HUES64 (cell line): Measurements from ENCODE around the gene SPRR1B. TPM values are rescaled to one million over a fixed set of nuclear protein-coding genes. Genes with fewer than 3 reads are reported as not detected.

Experiments used
- H3K27ac ChIP-seq: 2 replicates; pipeline ENCODE4 v1.7.0; 2013; ENCODE audit warnings: low read depth, low read length, inconsistent platforms
- H3K27me3 ChIP-seq: 2 replicates; pipeline ENCODE4 v1.6.1; 2013; ENCODE audit warnings: mild to moderate bottlenecking, low read length; ENCODE audit not compliant: insufficient read depth
- H3K36me3 ChIP-seq: 2 replicates; pipeline ENCODE4 v1.6.1; 2013; ENCODE audit warnings: mild to moderate bottlenecking, low read length; ENCODE audit not compliant: insufficient read depth
- H3K4me1 ChIP-seq: 2 replicates; pipeline ENCODE4 v1.6.1; 2013; ENCODE audit warnings: mild to moderate bottlenecking, low read length, moderate library complexity; ENCODE audit not compliant: insufficient read depth
- H3K4me3 ChIP-seq: 2 replicates; pipeline ENCODE4 v1.5.1; 2013; ENCODE audit warnings: mild to moderate bottlenecking, low read length, moderate library complexity
- H3K9ac ChIP-seq: 2 replicates; pipeline ENCODE4 v1.6.1; 2013; ENCODE audit warnings: mild to moderate bottlenecking, low read depth, low read length
- H3K9me3 ChIP-seq: 2 replicates; pipeline ENCODE4 v1.6.1; 2013; ENCODE audit warnings: low read depth, low read length; ENCODE audit not compliant: insufficient read depth
- WGBS: fragments of 150-250, 120-280 bp; methylation state at CpG from one replicate; pipeline ENCODE4 v1.1.7; 2013; ENCODE audit warnings: missing lambda C conversion rate; 5-methylcytosine and 5-hydroxymethylcytosine counted together
- polyA plus RNA-seq, 2 experiments: library from polyadenylated mRNA; stranded (reverse); fragments of 50-300 nt; gene quantifications; one replicate each; pipeline ENCODE4 v1.2.3, GENCODE V29; 2013

SPRR1B gene
- not detected for polyA plus RNA-seq (2013, experiment 1 of 2)
- polyA plus RNA-seq (2013, experiment 2 of 2): not detected

GRCh38 chr1:153030895-153031294 is at the start of gene SPRR1B:
Gene SPRR1B, plus strand, starts transcription at chr1:153031203. Its CDS starts 1,143 bp downstream, at chr1:153032346.
- Histone ChIP-seq H3K27ac (no peak within 1 kb of the TSS), H3K36me3 (no peaks in the 10 kb centered on the region)

GRCh38 chr1:152982076-152982475 is 48.9 kb upstream of the SPRR1B start:
- no peak overlapping the region for H3K4me3 ChIP-seq
- no peak overlapping the region for H3K27ac ChIP-seq
- H3K4me1 ChIP-seq: no peaks in the 10 kb centered on the region
- H3K36me3 ChIP-seq: no peaks in the 10 kb centered on the region
- no peak overlapping the region for H3K9ac ChIP-seq
- peaks cover 37% of the 10 kb centered on the region for H3K9me3 ChIP-seq
- WGBS: 84% methylated on average over 4 of the region's 4 CpGs
- peaks cover 2% of the 10 kb centered on the region; the same call in 1 of the 2 replicates for H3K27me3 ChIP-seq

More at GRCh38 chr1:153030895-153031294, at the start of gene SPRR1B:
- Histone ChIP-seq H3K4me3 (no peak within 1 kb of the TSS), H3K9ac (no peak within 1 kb of the TSS), H3K27me3 (no peaks in the 10 kb centered on the region), H3K9me3 (no peaks in the 10 kb centered on the region), H3K4me1 (no peaks in the 10 kb centered on the region)

GRCh38 chr1:152983234-152983633 is 47.8 kb upstream of the SPRR1B start:
- Histone ChIP-seq H3K27ac (no peak overlapping the region), H3K4me3 (no peak overlapping the region), H3K27me3 (no peaks in the 10 kb centered on the region), H3K36me3 (no peaks in the 10 kb centered on the region), H3K9ac (no peak overlapping the region), H3K9me3 (peaks cover 40% of the 10 kb centered on the region), H3K4me1 (no peaks in the 10 kb centered on the region)

DNA sequence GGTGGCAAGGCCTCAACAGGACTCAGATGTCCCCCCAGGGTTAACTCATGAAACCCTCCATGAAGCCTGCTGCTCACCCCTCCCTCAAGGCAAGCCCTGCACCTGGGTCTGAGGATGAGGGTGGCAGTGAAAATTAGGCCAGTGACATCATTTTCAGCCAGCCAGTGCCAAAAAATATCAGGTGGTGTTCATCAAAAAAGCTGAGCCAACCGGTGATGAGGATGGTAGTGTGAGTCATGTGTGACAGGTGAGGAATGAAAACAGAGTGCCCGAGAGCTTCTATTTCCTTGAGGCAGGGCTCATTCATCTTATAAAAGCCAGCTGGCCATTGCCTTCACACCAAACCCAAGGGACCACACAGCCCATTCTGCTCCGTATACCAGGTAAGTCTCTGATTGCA is 47.3 kb upstream of the SPRR1B start, which contains the start of gene SPRR1A:
TSS of gene SPRR1A (plus strand) at position 339 of the 400 bp plus-strand sequence. CDS start 1,150 bp downstream, outside the sequence.
- H3K9me3 ChIP-seq: peaks cover 42% of the 10 kb centered on the region
- no peaks in the 10 kb centered on the region for H3K36me3 ChIP-seq
- H3K27me3 ChIP-seq: no peaks in the 10 kb centered on the region
- H3K9ac ChIP-seq: no peak within 1 kb of the TSS
- H3K4me3 ChIP-seq: no peak within 1 kb of the TSS
- no peak within 1 kb of the TSS for H3K27ac ChIP-seq
- H3K4me1 ChIP-seq: no peaks in the 10 kb centered on the region
- WGBS: 92% methylated on average over 3 of the region's 3 CpGs

- H3K4me3 ChIP-seq: no peak overlapping the region
- H3K4me1 ChIP-seq: no peaks in the 10 kb centered on the region
- no peaks in the 10 kb centered on the region for H3K36me3 ChIP-seq
- H3K27me3 ChIP-seq: no peaks in the 10 kb centered on the region
- WGBS: 52% methylated on average over 2 of the region's 2 CpGs
- H3K9me3 ChIP-seq: peaks cover 41% of the 10 kb centered on the region
- H3K27ac ChIP-seq: no peak overlapping the region
- no peak overlapping the region for H3K9ac ChIP-seq
Observed at GRCh38 chr1:152986578-152986977, 44.4 kb upstream of the SPRR1B start.

GRCh38 chr1:152993186-152993585 is 37.8 kb upstream of the SPRR1B start:
- Histone ChIP-seq H3K36me3 (no peaks in the 10 kb centered on the region), H3K9ac (no peak overlapping the region), H3K27me3 (no peaks in the 10 kb centered on the region), H3K27ac (no peak overlapping the region), H3K4me1 (peaks cover 5% of the 10 kb centered on the region; the same call in 1 of the 2 replicates), H3K9me3 (peaks cover 29% of the 10 kb centered on the region), H3K4me3 (no peak overlapping the region)
- 65% methylated on average over 5 of the region's 6 CpGs for WGBS

DNA sequence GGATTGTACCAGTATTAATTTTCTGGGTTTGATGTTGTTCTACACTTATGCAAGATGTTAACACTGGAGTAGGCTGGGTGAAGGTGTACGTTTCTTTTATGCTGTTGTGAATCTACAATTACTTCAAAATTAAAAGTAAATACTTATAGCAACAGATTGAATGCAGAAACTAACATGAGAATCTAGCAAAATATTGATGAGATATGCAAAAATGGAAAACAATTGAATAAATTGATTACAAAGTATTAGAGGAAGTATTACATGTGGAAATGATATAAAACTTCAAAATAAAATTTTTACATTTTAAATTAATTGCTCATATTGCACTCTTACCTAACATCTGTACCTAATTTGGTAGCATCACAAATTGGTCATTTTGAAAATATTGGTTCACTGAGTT is 35.2 kb upstream of the SPRR1B start:
- H3K27me3 ChIP-seq: no peaks in the 10 kb centered on the region
- H3K27ac ChIP-seq: no peak overlapping the region
- WGBS: no CpG with 5 or more reads among the region's 1 CpG
- H3K36me3 ChIP-seq: no peaks in the 10 kb centered on the region
- H3K9ac ChIP-seq: no peak overlapping the region
- peaks cover 20% of the 10 kb centered on the region for H3K9me3 ChIP-seq
- H3K4me3 ChIP-seq: no peak overlapping the region
- peaks cover 5% of the 10 kb centered on the region; the same call in 1 of the 2 replicates for H3K4me1 ChIP-seq

GRCh38 chr1:152996633-152997400 is 34.2 kb upstream of the SPRR1B start:
- Histone ChIP-seq H3K36me3 (no peaks in the 10 kb centered on the region), H3K4me3 (no peak overlapping the region), H3K27me3 (no peaks in the 10 kb centered on the region), H3K9ac (no peak overlapping the region), H3K9me3 (peaks cover 26% of the 10 kb centered on the region), H3K4me1 (peaks cover 5% of the 10 kb centered on the region; the same call in 1 of the 2 replicates), H3K27ac (no peak overlapping the region)
- WGBS: 57% methylated on average over 5 of the region's 5 CpGs

- Histone ChIP-seq H3K27ac (no peak overlapping the region), H3K4me1 (peaks cover 5% of the 10 kb centered on the region; the same call in 1 of the 2 replicates), H3K36me3 (no peaks in the 10 kb centered on the region), H3K9me3 (peaks cover 29% of the 10 kb centered on the region), H3K9ac (no peak overlapping the region), H3K4me3 (no peak overlapping the region), H3K27me3 (no peaks in the 10 kb centered on the region)
- 66% methylated on average over 7 of the region's 7 CpGs for WGBS
Observed at GRCh38 chr1:152997901-152998300, 33.1 kb upstream of the SPRR1B start.

DNA sequence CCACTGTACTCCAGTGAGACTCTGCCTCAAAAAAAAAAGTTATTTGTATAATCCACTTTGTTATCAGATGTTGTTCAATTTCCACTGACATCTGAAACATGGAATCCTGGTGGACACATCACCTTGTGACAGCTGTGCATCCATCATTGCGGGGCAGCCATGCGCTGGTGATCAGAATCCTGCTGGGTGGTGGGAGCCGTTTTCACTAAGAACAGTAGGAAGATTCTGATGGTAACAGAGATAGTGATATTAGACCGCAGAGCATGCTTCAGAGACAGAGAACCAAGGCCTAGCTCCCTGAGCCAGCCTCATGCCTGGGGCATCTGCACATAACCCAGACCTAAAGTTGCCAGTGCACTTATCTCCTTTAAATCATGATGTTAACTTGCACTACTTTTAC is 32.5 kb upstream of the SPRR1B start:
- WGBS: 90% methylated on average over 4 of the region's 4 CpGs

DNA sequence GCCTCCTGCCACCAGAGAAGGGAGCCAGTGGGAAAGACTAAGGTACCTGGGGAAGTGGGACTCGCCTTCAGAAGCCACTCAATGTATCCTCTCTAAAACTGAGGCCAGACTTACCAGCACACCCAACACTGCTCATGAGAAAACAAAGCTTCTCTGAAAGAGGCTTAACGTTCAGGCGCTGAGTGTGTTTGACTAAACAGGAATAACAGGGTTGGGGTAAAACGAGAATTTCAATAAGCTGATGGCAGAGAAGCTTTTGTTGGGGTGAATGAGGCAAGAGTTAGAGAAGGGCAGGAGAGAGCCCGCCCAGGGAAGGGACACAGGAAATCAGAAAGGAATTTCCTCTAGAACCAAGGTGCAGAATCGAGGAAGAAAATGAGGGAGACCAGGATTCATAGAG is 31.2 kb upstream of the SPRR1B start:
- WGBS: 71% methylated on average over 6 of the region's 6 CpGs
- H3K27ac ChIP-seq: no peak overlapping the region
- H3K4me3 ChIP-seq: no peak overlapping the region
- no peaks in the 10 kb centered on the region for H3K27me3 ChIP-seq
- no peak overlapping the region for H3K9ac ChIP-seq
- peaks cover 5% of the 10 kb centered on the region; the same call in 1 of the 2 replicates for H3K4me1 ChIP-seq
- no peaks in the 10 kb centered on the region for H3K36me3 ChIP-seq
- H3K9me3 ChIP-seq: peaks cover 24% of the 10 kb centered on the region

More for the DNA sequence above, 32.5 kb upstream of the SPRR1B start:
- Histone ChIP-seq H3K27me3 (no peaks in the 10 kb centered on the region), H3K9me3 (peaks cover 29% of the 10 kb centered on the region), H3K4me3 (no peak overlapping the region), H3K27ac (no peak overlapping the region), H3K4me1 (peaks cover 5% of the 10 kb centered on the region; the same call in 1 of the 2 replicates), H3K9ac (no peak overlapping the region), H3K36me3 (no peaks in the 10 kb centered on the region)
